NCI-H1417 treated with DMSO at 0.1 percent for 48 hours (cell line): ENCODE data around the gene HAAO.

ENCODE experiments used
- DNase-seq: peaks from one replicate; lab custom pipeline; 2025; lab: John Stamatoyannopoulos, UW

HAAO gene

DNA sequence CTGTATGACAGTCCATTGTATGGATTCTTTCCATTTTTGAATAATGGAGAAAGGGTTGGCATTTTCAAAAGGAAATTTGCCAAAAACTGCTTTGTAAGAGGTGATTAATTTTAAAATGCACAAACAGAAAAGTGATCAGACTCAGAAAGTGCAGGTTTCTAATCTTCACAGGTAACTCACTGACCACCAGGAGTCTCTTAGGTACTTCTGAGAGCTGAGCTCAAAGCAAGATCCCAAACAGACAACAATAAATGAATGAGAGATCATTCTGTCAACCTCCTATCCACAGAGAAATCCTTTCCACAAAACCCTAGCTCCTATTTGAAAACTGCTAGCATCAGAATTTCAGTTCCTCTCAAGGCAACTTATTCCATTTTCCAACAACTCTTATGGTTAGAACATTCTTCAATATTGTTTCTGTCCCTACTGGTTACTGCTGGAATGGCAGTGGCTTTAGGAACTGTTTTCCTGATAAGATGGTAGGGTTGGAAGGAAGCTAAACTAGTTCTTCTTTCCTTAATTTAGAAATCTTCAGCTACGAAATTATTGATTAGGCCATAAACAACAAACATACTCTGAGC, 20.6 kb upstream of the HAAO start:
- no peak for DNase-seq

GRCh38 chr2:42810971-42811811, 18.8 kb upstream of the HAAO start:
- DNase-seq: no peak

- peak; percentile 93 for DNase-seq
These were observed 18.0 kb upstream of the HAAO start for GRCh38 chr2:42810121-42810970.

DNA sequence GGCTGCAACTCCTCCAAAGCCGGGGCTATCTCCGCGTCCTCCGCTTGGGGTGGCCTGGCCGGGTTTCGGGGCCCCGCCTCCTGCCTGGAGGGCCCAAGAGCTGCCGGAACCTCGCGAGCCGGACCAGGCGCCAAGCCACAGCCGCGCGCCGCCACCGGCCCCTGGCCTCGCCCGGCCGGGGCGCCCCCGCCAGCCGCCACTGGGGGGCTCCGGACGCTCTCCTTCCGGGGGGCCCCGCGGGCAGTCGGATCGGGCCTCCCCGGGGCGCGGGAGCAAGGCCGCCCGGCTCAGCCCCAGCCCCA, 17.4 kb upstream of the HAAO start:
- no peak for DNase-seq

DNA sequence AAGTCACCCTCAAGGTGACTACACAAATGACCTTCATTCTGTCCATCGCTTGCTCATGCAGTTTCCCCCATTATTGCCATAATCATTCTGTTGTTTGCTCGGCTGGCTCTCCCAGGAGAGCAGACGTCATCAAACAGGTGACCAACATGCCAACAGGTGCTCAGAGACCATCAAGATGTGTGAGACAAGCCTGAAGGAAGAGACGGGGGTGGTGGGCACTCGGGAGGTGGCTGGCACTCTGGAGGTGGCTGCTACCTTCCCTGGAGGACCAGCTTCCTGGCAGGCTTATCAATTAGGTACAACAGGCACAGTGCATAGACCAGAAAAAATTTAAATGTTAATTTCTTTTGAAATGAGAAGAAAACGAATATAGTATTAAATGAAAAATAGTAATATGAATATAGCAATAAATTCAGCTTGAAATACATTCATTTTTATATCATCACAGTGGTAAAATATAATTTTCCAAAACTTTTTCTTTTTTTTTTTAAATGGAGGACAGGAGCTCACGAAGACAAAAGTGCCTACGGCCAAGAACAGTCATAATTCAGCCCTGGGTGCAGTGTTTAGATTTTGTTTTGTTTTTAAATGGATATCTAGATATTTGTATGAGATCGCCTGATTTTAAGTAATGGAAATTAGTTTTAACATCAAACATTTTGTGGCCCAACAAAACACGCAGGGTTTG, 16.9 kb upstream of the HAAO start:
- DNase-seq: no peak

- no peak for DNase-seq
These were observed 15.9 kb upstream of the HAAO start for GRCh38 chr2:42808301-42808700.

DNA sequence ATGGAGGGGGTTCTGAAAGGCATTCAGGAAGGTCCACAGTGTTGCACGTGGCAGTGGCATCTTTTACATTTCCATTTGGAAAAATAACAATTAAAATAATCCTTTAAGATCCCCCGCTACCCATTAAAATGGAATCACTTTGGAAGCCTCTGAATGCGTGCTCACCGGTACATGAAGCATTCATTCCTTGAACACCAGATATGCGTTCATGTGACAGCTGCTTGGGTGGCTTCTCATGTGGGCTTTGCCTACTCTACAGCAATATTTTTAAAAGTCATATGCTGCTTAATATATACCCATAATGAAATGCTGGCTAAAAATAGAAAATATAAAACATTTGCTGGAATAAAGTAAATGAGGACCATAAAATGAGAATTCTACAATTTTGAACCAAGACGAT, 14.4 kb upstream of the HAAO start:
- DNase-seq: no peak

DNA sequence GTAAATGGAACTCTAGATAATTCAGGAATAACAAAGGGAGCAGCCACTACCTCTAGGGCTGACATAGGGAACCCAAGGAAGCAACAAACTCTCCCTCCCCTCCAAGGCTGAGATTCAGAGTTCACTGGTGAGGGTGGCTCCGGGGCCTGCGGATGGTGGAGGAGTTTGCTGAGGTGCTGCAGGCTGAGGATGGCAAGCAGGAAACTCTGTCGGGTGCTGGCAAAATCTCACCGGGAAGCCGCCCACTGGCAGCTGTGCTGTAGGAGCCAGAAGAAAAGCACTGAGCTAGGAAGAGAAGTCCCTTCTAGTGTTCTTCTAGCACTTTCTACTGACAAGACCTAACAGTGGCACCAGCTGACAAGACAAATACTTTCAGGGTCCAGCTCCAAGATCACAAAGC, 12.5 kb upstream of the HAAO start:
- no peak for DNase-seq

GRCh38 chr2:42804338-42804737, 12.0 kb upstream of the HAAO start:
- no peak for DNase-seq

DNA sequence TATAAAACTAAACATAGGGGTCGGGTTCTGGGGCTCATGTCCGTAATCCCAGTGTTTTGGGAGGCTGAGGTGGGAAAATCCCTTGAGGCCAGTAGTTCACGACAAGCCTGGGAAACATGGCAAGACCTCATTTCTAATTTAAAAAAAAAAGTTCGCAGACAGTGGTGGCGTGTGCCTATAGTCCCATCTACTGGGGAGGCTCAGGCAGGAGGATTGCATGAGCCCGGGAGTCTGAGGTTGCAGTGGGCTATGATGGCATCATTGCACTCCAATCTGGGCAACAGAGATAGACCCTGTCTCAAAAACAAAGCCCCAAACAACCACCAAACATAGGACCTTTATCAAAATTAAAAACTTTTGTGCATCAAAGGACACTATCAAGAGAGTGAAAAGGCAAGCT, 9.8 kb upstream of the HAAO start:
- no peak for DNase-seq

DNA sequence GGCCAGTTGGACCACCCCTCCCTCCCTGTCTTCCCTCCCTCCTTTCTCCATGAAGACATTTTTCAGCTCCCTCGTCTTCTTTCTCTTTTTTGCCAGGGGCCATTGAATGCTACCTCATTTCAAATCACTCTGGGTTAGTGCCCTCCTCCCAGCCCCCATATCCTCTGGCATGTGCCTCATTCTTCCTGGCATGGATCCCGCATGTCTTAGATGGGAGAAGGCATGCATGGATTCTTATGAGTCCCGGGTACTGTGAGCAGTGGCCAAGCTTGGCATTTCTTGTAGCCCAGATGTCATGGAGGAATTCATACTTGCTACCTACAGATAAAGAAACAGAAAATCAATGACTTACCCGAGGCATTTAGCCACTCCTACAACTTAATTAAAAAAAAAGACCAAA, 9.0 kb upstream of the HAAO start:
- no peak for DNase-seq

DNA sequence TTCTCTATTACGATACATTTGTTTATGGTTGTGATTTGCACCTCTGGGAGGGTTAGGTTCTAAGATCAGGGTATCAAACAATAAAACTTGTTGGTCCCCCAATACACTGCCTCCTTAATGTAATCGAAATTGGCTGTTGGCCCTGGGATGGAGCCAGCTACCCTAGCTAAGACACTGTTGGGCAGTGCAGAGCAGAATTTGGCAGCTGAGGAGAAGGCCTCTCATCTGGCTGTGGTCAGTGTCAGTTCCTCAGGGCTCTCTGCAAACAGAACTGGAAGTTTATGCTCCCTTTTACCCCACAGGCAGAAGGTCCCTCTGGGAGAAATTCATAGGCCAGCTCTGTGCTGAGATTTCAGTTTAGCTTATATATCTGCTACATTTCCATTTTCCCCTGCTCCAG, 8.6 kb upstream of the HAAO start:
- DNase-seq: no peak

GRCh38 chr2:42800461-42800962, 8.1 kb upstream of the HAAO start:
- DNase-seq: no peak

- DNase-seq: no peak
These were observed 7.5 kb upstream of the HAAO start for GRCh38 chr2:42799881-42800280.

GRCh38 chr2:42797281-42797680, 4.9 kb upstream of the HAAO start:
- no peak for DNase-seq

DNA sequence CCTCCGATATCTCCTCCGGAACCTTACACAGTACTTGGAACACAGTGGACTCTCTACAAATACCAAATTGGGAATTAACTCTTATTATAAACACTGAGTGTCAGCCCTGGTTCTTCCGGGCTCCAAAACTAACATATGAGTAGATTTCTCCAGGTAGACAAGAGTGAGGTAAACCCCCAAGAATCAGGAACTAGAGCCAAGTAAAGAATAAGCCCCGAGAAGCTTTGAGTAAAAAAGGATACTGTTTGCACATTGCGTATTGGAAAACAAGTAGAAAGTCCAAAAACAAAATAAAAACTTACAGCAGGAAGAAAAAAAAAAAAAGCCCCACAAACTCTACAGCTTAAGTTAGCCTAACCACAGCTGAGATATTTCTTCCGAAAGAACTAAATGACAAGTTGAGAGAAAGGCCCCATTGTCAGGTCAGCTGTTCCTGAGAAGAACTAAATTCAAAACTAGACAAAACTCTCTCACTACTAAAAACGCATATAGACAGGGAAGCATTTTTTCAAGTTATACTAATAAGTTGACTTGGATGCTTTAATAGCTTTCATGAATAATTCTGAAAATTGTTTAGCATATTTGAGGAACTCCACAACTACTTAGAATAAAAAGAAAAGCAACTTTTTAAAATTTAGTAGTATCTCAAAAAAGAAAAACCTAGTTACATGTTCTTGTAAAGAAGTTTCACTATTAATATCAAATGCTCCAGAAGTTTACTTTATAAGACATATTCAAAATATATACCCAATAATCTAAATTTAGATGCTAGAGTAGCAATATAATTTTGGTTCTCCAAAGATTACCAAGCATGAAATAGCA, 4.3 kb upstream of the HAAO start:
- DNase-seq: no peak

DNA sequence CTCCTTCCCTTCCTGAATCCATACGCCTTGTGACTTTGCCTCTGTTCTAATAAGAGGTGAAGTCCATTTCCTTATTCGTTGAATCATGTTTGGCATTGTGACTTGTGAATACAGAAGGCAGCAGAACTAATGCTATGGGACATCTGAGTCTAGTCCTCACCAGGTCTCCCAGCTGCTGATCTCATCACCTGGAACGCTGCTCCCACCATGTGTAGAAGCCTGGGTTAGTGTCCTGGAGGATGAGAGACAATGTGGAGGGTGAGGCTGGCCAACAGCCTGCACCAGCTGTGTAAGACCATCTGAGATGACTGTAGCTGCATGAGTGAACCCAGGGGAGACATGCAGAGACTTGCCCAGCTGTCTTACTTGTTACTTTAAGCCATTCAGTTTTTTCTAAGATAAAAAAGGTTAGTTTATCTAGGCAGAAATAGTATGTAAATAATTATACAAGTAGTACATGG, 3.5 kb upstream of the HAAO start:
- no peak for DNase-seq

GRCh38 chr2:42795275-42795674, 2.9 kb upstream of the HAAO start:
- no peak for DNase-seq

- DNase-seq: no peak
These were observed 2.1 kb upstream of the HAAO start for GRCh38 chr2:42794271-42795046.
